NB4 (cell line): ENCODE results near the gene TRMU.

Source experiments
- CTCF ChIP-seq: IDR thresholded peaks from one replicate; pipeline ENCODE4 v1.5.1; 2012; ENCODE audit warnings: low read depth, low read length
- MAX ChIP-seq: IDR thresholded peaks from 2 replicates; pipeline ENCODE4 v1.6.1; 2011; ENCODE audit warnings: low read depth, low read length
- MYC ChIP-seq: IDR thresholded peaks from 2 replicates; pipeline ENCODE4 v1.6.1; 2011; ENCODE audit warnings: low read depth, low read length
- POLR2A ChIP-seq: IDR thresholded peaks from 2 replicates; pipeline ENCODE4 v1.6.1; 2011; ENCODE audit warnings: mild to moderate bottlenecking; ENCODE audit not compliant: insufficient read length; ENCODE audit errors: extremely low read depth

- no peak for TF ChIP-seq CTCF
- TF ChIP-seq MAX: no peak
- TF ChIP-seq POLR2A: no peak
- no peak for TF ChIP-seq MYC
These were observed 2.4 kb downstream of the TRMU start for GRCh38 chr22:46337870-46338269.
